ENCODE measurements around the gene BTNL9.
"Not testable (repeated sequence)": the region's sequence is repeated elsewhere in the genome, so short reads cannot be mapped to it uniquely, and the experiment has no call there.

Gene BTNL9

DNA sequence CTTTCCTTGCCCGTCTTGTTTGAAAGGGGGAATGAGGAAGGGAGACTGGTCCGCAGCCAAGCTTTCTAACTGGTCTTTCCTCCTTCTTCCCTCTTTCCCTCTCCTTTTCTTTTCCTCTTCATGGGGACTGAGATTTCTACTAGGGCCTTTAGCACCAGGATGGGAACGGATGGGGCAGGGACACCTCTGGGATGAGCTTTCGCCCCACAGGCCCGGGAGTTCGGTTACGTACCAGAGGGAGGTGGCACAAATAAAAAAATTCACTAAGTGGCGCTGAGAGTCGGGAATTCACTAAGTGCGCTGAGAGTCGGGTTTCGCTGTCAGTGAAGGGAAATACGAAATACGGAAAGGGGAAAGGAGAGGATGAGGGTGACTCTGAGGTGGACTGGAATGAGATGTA is 21.6 kb downstream of the BTNL9 start:
- DNase-seq (ENCODE audit: low read depth), result no peak

DNA sequence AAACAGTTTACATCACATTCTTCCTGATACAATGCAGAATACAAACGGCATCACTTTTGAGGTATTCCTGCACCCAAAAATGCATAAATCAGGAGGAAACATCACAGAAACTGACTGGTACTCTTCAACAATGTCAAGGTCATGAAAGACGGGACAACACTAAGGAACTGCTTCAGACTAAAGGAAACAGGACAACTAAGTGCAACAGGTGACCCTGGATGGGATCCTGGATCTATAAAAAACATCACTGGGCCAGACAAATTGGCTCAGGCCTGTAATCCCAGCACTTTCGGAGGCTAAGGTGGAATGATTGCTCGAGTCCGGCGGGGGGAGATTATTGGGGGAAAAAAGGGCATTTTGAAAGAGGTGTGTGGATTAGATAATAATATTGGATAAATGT is 22.6 kb downstream of the BTNL9 start:
- no peak for DNase-seq (ENCODE audit: low read depth)

DNA sequence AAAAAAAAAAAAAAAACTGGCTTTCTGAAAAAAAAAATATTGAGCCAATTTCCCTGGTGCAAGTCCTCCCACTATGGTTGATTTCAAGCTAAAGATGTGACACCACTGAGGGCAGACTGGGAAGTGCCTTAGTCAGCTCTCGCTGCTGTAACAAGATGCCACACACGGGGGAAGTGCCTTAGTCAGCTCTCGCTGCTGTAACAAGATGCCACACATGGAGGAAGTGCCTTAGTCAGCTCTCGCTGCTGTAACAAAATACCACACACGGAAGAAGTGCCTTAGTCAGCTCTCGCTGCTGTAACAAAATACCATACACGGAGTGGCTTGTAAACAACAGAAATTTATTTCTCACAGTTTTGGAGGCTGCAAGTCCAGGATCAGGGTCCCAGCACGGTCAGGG is 23.4 kb downstream of the BTNL9 start:
- DNase-seq (ENCODE audit: low read depth), result no peak

DNA sequence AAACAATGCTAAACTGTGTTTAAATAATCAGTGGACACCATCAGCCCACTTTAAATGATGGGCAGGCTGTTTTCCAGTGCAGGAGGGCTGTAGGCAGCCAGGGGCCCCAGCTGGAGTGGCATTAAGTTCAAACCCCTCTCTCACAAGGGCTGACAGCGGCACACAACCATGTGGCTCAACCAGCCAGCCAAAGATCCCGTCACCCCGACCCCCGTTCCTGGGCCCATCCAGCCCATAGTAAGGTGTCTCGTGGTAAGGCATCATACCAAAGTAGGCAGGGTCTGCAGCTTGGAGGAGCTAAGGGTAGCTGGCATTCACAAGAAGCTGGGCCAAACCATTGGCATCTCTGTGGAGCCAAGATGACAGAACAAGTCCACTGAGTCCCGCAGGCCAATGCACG is 24.9 kb downstream of the BTNL9 start:
- DNase-seq (ENCODE audit: low read depth), result no peak

DNA sequence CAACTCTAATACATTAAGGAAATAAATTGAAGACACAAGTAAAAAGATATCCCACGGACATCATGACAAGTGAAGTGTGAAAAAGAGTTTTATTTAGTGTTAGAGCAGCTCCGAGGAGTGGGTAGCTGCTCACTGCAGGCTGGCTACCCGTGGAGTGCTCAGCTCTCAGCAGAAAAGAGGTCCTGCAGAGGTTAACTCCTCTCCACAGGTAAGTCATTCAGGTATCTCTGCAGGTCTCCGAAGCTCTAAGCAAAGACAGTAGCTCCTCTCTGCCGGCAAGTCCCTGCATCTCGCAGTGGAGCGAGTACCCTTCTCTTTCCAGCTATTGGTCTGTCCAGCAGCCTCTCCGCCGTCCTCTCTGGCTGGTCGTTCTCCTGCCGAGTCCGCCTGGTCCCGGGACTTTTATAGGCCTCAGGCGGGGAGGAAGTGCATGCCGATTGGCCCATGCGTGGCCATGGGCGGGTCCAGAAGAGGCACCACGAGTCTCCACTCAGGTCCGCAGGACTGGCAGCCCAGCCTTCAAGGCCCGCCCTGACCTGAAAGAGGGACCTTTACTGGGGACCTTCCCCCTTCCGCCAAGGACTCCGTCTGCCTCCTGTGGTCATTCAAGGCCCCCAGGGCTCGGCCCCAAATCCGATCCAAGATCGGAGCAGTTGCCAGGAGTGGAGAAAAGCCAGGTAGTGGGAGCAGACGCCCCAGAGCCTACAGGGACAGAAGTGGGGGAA is 29.9 kb downstream of the BTNL9 start:
- no peak for DNase-seq (ENCODE audit: low read depth)

DNA sequence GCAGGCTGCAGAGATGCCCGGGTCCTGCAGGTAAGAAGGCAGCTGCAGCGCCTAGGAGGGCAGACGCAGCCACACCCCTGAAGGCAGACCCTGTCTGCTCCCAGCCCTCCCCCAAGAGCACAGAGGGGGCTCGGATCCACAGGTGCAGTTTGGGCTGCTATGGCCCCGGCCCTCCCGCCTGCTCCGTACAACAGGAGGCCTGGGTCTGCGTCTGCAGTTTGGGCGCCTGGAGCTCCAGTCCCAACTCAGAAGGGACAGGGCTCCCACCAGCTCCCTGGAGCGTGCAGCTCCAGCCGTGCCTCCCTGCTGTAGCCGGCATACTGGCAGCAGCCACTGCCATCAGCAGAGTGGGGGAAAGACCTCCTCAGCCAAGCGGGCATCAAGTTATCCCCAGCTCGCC is 30.5 kb downstream of the BTNL9 start:
- DNase-seq (ENCODE audit: low read depth), result no peak

DNA sequence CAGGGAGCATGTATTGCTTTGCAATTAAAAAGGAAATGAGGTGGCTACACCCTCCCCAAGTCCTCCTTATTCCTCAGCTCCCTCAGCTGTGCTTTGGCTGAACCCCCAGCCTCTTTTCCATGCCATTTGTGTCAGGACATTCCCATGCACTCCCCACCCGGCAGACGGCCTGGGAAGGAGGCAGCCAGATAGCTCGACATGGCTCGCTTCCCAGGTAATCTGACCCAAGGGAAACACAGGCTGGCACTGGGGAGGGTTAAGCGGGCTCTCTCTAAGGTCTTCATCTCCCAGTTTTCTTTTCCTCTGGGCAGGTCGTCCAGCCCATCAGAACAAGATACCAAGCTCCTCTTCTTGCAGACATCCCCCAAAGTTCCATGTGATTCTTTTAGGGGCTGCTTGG is 31.2 kb downstream of the BTNL9 start:
- DNase-seq (ENCODE audit: low read depth), result no peak

DNA sequence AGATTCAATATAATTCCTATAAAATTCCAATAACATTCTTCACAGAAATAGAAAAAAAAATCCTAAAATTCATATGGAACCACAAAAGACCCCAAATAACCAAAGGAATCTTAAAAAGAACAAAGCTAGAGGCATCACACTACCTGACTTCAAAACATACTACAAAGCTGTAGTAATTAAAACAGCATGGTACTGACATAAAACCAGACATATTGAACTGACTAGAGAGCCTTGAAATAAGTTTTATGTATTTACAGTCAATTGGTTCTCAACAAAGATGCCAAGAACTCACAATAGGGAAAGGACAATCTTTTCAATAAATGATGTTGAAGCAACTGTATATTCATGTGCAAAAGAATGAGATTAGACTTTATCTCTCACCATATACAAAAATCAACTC is 36.9 kb downstream of the BTNL9 start:
- no peak for DNase-seq (ENCODE audit: low read depth)

DNA sequence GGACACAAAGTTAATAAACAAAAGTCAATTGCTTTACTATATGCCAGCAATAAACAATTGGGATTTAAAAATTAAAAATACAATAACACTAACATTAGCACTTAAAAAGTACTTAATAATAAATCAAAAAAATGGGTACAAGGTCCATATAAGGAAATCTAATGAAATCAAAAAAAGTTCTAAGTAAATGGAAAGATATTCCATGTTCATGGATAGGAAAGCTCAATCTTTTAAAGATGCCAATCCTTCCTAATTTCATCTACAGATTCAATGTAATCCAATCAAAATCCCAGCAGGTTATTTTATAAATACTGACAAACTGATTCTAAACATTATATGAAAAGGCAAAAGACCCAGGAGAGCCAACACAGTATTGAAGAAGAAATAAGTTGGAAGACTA is 41.9 kb downstream of the BTNL9 start:
- no peak for DNase-seq (ENCODE audit: low read depth)

DNA sequence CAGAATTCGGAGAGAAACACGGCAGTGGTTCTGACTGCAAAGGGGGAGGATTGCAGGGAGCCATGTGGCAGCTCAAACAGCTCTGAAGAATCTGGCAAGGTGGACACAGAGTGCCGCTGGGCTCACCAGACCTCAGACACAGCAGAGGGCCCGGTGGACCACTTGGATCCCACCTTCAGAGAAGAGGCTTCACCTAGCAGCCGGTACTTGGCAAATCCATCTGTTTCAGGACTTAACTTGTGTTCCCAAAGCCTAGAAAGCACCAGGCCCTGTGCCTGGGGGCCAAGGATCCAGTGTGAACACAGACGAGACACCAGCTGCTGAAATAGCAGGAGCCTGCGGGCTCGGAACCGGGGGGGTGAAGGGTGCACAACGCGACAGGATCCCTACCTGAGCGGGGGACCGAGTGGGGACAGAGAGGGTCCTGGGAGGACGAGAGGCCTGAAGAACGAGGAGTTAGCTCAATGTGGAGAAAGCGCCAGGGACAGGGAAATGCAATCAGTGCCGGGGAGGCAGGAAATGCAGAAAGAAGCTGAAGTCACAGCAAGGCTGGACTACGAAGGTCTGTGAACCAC is 44.6 kb downstream of the BTNL9 start:
- no peak for DNase-seq (ENCODE audit: low read depth)

DNA sequence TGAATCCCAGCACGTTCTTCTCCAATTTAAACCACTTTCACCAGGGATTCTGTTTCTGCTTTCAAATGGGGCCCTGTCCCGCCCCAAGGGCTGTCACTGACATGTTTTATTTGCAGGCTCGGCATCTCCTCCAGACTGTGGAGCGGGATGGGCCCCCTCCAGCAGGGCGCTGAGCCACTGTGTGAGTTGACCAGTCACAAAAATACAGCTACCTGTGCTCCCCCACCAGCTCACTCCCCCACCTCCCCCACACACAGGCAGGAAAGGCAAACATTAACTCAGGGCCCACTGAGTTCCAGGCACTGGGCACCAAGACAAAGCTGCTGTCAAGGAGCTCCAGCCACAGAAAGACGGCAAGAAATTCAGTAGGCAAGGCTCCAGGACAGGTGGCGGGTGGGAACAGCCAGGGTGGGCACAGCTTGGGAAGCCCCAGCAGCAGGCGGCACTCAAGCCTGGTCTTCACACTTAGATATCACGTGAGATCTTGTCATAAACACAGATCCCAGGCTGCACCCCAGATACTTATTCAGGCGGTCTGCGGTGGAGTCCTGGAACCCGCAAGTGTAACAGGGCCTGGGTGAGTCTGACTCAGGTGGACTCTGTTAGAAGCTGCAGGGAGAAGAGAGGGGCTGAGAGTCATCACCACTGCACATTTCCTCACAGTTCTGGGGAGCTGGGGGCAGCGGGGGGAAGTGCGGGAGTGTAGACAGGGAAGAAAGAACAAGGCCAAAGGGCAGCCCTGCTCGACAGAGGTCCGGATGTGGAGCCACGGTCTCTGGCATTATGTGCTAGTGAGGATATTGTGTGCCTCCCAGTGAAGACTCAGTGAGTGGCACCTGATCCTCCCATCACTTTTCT is 46.2 kb downstream of the BTNL9 start:
- no peak for DNase-seq (ENCODE audit: low read depth)

DNA sequence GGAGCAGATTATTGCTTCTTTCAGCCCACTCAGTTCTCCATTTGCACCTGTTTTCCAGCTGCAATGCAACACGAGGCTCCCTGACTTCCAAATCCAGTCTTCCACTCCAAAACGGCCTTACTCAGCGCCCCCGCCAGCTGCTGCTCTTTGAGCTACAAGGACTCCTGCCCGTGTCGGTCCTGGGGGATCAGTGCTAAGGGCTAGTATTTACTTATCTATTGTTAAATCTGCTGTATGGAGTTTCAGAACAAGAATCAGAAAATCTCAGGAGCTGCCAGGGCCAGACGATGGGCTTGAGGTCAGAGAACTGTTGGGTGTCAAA is 46.8 kb downstream of the BTNL9 start:
- DNase-seq (ENCODE audit: low read depth), result no peak

DNA sequence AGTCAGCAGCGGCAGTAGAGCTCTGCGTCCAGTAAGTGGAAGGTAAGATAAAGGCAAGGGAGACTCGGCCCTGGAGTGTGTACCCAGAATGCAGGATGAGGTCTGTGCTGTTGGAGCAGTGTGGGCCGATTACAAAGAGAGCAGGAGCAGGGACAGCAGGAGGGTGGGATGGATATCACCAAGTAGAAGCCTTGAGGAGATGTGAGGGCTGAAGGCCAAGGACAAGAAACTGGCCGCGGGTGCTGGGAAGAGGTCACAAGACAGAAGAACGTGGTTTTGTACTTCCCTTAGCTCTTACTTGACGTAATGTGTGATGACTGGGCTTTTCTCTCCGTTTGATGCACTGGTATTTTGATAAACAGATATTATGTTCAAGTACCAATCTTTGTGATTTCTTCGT is 47.2 kb downstream of the BTNL9 start:
- DNase-seq (ENCODE audit: low read depth), result no peak

DNA sequence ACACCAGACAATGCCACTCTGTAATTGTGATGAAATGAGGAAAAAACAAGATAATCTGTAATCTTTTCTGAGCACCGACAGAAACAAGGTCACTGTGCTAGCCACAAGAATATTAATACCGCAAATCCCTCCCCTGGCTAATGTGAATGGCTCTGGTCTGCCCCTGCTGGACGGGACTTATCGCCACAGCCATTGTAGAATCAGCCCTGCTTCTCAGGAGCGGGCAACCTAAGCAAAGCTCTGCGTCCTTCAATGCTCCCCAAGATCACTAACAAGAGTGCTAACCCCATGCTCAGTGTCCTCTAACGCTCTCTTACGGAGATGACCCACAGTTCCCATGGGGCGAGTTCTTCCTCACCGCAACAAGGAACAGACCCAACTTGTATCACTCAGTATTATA is 48.2 kb downstream of the BTNL9 start:
- DNase-seq (ENCODE audit: low read depth), result no peak

DNA sequence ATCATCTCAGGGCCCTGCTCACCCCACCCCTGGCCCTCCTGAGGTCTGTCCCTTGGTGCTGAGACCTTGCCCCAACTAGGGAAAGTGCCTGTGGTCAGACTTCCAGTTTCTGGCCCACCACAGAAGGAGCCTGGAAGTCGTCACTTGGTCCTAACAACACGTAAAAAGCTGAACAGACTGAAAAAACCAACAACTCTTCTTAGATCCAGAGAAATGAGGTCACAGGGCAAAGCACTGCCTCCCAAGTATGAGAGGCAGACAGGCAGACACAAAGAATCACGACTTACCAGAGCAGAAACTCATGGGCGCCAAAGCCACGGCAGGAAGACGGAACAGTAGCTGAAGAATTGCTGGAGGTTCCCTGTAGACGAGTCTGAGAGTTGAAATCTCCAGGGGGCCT is 52.4 kb downstream of the BTNL9 start:
- no peak for DNase-seq (ENCODE audit: low read depth)

DNA sequence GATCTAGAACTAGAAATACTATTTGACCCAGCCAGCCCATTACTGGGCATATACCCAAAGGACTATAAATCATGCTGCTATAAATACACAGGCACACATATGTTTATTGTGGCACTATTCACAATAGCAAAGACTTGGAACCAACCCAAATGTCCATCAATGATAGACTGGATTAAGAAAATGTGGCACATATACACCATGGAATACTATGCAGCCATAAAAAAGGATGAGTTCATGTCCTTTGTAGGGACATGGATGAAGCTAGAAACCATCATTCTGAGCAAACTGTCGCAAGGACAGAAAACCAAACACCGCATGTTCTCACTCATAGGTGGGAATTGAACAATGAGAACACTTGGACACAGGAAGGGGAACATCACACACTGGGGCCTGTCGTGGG is 55.1 kb downstream of the BTNL9 start:
- DNase-seq (ENCODE audit: low read depth), result not testable (repeated sequence)

DNA sequence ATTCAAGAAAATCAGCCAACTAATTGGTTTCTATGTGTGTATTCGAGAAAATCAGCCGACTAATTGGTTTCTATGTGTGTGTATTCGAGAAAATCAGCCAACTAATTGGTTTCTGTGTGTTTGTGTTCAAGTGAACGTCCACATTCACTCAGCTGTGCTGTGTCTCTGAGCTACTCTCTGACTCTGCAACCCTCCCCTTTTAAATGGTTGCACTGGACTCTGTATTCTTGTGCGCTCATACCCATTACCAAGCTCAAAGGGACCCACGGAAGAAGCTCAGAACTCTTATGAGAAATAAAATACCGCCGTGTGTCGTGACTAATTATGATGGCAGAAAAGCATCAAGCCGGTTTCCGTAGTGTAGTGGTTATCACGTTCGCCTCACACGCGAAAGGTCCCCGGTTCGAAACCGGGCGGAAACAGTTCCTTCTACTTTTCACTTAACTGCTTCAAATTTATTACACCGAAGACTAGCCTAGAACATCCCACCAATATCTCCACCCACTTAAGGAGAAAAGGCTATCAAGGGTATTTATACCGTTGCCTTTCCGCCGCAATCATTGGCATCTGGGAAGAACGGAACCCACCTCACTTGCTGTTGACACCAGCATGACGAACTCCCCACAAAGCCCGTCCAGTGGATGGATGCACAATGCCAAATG is 56.8 kb downstream of the BTNL9 start:
- DNase-seq (ENCODE audit: low read depth), result not testable (repeated sequence)

DNA sequence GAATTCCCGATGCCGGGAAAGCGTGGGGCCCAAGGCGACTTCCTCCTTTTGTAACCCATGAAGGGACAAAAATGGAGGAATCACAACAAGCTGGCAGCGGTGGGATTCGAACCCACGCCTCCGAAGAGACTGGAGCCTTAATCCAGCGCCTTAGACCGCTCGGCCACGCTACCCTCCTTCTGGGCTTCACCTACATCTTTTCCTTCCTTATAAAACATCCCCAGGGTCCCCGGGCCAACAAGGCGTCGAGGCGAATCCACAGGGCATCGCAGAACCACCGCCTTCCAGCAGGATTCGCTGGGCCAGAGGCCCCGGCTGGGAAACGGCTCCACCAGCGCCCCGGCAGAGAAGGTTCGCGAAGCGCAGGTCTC is 57.3 kb downstream of the BTNL9 start:
- not testable (repeated sequence) for DNase-seq (ENCODE audit: low read depth)

DNA sequence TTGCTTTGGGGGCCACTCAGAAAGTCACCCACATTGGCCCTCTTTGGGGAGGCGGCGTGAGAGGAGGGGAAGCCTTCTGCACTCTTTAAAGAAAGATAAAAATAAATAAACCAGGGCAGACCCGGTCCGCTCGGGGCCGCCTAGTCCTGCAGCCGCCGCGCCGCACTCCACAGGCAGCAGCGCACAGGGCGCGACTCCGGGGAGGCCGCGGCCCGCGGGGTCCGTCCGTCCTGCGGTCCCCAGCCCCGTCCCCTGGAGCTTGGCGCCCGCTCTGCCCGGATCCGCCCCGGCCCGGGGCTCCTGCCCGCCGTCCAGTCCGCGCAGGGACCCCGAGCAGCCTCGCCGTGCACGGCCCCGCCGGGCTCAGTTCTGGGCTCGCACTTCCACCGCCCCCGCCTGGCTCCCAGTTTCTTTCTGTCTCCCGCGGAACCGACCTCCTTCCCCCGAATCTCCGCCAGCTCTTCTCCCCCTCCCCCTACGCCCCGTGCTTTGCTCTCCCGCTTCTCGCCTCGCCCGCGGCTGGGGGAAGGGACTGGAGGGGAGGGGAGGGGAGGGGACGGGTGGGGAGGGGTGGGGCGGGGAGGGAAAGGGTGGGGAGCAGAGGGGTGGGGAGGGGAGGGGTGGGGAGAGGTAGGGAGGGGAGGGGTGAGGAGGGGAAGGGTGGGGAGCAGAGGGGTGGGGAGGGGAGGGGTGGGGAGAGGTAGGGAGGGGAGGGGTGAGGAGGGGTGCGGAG is 57.9 kb downstream of the BTNL9 start:
- DNase-seq (ENCODE audit: low read depth), result not testable (repeated sequence)

DNA sequence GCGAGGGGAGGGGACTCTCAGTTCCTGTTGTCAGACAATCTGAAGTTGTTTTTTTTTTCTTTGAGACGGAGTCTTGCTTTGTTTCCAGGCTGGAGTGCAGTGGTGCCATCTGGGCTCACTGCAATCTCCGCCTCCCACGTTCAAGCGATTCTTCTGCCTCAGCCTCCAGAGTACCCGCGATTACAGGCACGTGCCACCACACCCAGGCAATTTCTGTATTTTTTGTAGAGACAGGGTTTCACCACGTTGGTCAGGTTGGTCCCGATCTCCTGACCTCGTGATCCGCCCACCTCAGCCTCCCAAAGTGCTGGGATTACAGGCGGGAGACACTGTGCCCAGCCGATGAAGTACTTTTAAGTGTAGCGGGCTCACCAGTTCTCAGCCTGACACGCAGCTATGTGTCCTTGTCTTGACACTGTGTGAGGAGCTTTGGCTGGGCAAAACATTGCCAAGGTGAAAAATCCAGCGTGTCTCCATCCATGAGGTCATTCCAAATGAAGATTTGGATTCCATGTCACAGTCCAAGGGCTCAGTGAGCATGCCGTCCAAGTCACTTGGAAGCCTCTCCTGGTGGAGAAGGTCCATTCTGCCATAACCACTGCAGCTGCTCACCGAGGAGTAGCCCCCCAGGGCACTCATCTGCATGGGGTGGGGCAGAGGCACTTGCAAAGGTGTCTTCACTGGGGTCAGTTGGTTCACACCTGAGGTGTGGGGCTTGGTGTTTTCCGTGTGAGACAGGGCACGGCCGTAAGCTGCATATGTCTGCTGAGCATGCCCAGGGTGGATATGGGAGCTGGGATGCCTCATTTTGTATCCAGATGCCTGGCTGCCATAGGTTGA is 58.9 kb downstream of the BTNL9 start:
- DNase-seq (ENCODE audit: low read depth), result no peak

DNA sequence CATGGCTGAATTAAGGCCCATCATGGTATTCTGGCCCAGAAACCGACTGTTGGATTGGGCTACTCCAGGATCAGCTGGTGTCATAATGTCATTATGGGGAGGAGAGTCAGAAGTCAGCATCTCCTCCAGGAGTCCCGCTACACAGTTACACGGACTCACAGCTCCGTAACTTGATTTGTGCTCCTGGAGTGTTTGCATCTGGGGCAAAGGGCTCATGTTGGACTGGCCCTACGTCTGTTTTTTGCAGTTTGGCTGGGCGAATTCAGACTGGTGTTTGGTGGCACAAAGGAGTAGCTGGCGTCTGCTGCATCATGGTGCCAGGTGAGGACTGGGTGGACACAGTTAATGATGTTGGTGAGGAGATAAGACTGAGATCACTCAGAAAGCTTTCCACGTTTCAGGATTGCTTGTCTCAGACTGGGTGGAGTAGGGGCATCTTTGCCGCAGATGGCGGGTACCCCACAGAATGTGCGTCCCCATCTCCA is 59.6 kb downstream of the BTNL9 start:
- no peak for DNase-seq (ENCODE audit: low read depth)
